Astrocyte (in vitro differentiated cells and primary cell): ENCODE measurements around the gene GRIK1.

Source experiments
- CTCF ChIP-seq: IDR thresholded peaks from 2 replicates; pipeline ENCODE4 v1.5.1; 2011; ENCODE audit warnings: low read depth, mild to moderate bottlenecking, inconsistent platforms, low read length, moderate library complexity; ENCODE audit not compliant: insufficient read depth
- EZH2 ChIP-seq: IDR thresholded peaks from 2 replicates; pipeline ENCODE4 v1.6.1; 2012; ENCODE audit warnings: mild to moderate bottlenecking, low read length, inconsistent platforms; ENCODE audit not compliant: insufficient read depth

DNA sequence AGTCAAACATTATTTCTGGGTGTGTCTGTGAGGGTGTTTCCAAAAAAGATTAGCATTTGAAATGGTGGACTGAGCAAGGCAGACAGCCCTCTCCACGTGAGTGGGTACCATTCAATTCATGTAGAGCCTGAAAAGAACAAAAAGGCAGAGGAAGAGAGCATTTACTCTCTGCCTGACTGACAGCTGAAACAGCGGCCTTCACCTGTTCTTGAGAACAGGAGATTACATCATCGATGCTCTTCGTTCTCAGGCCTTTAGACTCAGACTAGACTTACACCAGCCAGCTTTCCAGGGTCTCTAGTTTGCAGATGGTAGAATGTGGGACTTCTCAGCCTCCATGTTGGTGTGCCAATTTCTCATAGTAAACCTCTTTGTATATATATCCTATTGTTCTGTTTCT, 338.7 kb downstream of the GRIK1 start:
- TF ChIP-seq EZH2 (no peak), CTCF (no peak)
